GM19397 (cell line): ENCODE results near the gene IL17RA.

Experiments
- ATAC-seq: cut with Tn5 transposase; IDR thresholded peaks from one replicate; pipeline ENCODE4 v1.9.1; 2021; ENCODE audit warnings: mild to moderate bottlenecking, moderate library complexity; ENCODE audit not compliant: unreplicated experiment

The IL17RA gene

DNA sequence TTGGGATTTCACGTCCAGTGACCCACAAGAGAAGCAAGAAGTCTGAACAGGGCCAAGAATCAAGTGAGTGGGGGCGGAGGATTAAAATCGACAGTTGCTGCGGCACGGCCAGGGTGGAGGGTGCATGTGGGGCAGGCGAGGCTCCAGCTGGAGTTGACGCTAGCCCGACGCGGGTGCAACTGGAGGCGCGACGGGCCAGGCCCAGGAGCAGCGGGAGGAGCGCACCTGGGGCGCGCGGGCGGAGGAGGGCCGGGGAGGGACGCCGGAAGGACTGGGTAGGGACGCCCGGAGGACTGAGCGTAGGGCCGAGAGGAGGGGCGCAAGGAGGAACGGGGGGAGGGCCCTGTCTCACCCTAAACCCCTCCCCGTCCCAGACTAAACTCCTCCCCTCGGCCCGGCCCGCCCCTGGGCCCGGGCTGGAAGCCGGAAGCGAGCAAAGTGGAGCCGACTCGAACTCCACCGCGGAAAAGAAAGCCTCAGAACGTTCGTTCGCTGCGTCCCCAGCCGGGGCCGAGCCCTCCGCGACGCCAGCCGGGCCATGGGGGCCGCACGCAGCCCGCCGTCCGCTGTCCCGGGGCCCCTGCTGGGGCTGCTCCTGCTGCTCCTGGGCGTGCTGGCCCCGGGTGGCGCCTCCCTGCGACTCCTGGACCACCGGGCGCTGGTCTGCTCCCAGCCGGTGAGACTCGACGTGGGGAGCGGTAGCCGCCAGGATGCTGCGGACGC is at the start of gene IL17RA:
TSS of gene IL17RA (plus strand) at position 447 of the 723 bp plus-strand sequence. CDS start at position 539, 92 bp downstream.
- peak; percentile 84 for ATAC-seq

GRCh38 chr22:17035246-17035645 is 49.6 kb upstream of the IL17RA start:
- no peak for ATAC-seq

- peak; percentile 27 for ATAC-seq
These were observed 48.6 kb upstream of the IL17RA start for GRCh38 chr22:17035976-17036841.

DNA sequence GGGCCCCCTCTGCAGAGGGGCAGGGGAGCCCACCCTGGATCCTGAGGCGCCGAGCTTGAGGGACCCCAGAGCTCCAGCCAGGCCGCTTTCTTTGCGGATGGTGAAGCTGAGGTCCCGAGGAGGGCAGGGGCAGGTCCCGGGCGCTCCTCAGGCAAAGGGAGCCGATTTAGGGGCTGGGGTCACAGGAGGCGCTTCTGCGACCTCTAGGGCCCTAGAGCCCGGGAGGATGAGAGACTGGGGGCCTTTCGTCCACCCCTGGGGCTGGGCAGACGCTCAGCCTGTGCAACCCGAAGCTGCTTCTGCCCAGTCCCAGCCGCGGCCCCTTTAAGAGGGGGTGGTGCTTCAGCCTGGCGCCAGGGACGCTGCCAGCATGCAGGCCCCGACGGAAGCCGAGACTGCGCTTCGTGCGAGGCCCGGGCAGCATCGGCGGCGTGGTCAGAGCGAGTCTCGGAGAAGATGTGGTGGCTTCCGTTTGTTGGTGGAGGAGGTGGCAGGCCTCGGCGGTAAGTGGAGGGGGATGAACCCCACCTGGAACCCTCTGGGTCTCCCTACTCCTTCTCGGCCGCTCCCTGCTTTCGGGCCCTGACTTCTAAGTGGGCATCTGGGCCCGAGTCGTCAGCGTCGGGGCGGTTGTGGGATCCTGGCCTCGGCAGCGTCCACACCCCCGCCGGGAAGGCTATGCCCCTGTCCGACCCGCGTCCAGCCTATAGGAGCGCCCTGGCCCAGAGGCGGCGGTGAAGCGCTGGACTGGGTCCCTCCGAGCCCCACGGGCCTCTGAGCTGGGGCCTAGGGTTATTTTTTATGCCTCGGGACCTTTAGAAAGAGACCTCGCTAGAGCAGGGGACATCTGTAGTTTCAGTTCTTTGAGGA is 47.7 kb upstream of the IL17RA start:
- peak; percentile 78 for ATAC-seq

GRCh38 chr22:17043521-17043920 is 41.3 kb upstream of the IL17RA start:
- no peak for ATAC-seq

DNA sequence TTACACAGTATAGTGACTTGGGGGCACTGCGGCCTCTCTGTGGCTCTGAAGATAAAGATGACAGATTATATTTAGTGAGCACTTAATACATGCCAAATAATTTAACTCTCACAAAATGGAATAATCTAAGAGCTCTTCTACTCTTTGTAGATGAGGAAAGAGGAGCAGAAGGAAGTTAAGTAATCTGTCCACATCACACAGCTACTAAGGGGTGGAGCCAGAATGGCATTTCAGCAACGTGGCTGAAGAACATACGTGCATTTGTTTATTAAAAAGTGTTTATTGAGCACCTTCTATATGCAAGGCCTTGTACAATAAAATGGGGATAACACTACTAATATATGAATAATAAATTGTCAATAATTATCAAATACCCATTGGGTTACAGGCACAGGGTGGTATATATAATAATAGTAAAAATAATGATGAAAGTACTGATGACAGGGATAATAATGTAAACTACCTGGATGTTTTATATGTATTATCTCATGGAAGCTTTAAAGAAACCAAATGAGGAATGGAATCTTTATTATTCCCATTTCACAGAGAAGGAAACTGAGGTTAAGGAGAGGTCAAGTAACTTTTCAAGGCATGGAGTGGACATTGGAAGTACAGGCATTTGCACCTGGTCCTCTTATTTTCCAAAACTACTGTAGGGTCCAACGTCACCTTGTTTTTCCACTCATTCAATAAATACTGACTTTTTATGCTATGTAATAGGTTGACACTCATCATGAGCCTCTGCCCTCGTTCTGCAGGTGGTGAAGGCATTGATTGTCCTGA is 38.0 kb upstream of the IL17RA start:
- ATAC-seq: no peak

GRCh38 chr22:17047656-17048055 is 37.1 kb upstream of the IL17RA start:
- no peak for ATAC-seq

GRCh38 chr22:17056058-17056457 is 28.7 kb upstream of the IL17RA start:
- ATAC-seq: no peak

- ATAC-seq: no peak
These were observed 28.0 kb upstream of the IL17RA start for GRCh38 chr22:17056807-17057206.

- no peak for ATAC-seq
These were observed 26.6 kb upstream of the IL17RA start for GRCh38 chr22:17057959-17058814.

DNA sequence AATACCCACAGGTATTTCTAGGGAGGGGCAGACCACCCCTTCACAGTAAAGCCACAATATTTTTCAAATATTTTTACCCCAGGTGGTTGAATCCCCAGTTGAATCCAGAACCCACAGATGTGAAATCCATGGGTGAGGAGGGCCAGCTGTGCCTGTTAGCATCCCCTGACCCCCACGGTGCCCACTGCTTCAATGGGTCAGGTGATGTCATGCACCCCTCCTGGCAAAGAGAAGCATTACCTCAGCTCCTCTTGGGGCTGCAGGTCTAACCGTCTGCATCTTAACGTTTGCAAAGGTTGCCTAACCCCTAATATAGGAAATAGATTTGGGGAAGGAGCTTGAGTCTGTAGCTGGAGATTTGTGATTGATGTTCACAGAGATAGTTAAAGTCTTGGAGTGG is 24.7 kb upstream of the IL17RA start:
- ATAC-seq: no peak

- no peak for ATAC-seq
These were observed 21.2 kb upstream of the IL17RA start for GRCh38 chr22:17063411-17064106.

DNA sequence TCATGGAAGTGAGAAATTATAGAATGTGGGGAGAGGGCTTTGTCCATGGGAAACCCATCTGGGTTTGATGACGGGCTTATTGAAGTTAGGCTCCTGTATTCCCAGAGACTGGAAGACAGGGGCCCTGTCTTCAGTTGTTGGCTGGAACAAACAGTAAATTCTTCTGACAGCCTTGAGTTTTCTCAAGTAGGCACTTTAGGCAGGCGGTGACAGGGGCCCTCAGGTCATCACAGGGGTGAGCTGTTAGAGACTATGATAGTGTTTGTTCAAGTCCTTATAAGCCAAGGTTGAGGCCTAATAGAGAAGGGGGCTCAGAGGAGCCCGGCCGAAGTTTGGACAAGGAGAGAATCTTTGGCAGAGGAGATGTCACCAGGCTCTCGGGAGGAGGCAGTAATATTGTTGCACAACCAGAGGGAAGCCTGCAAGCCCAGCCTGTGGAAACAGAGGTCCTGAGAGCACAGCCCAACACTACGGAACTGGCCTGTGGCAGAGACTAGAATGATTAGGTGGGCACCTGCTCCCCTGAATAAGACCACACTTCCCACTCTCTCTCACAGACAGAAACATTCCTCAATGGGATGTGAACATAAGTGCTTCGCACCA is 20.2 kb upstream of the IL17RA start:
- ATAC-seq: no peak

DNA sequence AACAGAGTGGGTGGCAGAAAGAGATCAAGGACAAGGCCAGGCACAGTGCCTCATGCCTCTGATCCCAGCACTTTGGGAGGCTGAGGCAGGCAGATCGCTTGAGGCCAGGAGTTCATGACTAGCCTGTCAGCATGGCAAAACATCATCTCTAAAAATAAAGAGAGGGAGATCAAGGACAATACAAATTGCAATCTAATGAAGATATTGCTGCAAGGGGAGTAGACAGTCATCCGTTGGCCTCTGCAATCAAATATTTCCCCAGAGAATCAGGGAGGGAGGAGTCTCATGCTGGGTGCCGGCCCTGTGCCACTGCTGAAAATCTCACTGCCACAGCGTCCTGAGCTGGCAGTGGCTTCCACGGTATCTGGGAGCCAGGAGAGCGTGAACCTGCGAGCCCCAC is 19.4 kb upstream of the IL17RA start:
- no peak for ATAC-seq

DNA sequence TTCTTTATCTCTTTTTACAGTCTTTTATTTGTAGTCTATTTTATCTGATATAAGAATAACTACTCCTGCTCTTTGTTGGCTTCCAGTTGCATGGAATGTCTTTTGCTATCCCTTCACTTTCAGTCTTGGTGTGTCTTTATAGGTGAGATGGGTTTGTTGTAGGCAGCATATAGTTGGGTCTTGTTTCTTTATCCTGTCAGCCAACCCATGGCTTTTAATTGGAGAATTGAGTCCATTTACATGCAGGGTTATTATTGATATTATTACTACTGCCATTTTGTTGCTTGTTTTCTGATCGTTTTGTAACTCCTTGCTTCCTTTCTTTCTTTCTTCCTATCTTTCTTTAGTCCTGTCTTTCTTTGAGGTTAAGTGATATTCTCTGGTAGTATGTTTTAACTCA is 11.9 kb upstream of the IL17RA start:
- ATAC-seq: no peak

GRCh38 chr22:17074648-17075002 is 10.2 kb upstream of the IL17RA start:
- no peak for ATAC-seq

DNA sequence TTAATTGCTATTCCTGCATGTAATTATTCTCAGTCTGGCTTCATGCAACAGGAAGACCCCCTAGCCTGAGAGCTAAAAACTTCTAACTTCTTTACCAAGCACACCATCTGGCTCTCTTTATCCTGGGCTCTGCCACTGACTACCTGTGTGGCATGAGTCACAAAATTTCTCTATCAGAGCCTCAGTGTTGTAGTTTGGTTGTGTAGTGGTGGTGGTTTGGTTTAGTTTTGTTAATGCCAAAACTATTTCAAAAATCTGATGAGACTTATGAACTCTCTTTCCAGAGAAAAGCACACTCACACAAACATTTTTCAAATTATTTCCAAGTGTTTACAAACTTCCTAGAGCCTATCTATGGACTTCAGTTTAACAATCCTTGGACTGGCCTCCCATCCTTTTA is 7.5 kb upstream of the IL17RA start:
- no peak for ATAC-seq

GRCh38 chr22:17079572-17079971 is 5.2 kb upstream of the IL17RA start:
- ATAC-seq: no peak

DNA sequence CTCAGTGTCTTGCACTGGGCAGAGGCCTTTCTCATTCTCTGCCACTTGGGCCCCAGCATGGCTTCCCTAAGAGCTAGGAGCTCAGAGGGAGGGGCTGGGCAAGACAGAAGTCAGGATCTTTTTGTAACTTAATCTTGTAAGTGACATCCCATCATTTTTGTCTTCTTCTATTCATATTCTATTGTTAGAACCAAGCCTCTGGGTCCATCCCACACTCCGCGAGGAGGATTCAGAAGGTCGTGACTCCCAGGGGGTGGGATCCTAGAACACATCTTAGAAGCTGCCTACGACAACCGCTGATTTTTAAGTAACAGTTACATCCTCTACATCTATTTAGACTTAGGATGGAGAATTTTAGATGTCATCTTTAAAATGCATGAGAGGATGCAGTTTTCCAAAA is 1.5 kb upstream of the IL17RA start:
- ATAC-seq: no peak
